Adipocyte (in vitro differentiated cells): ENCODE measurements around the gene SPIN2A.
"Not testable (repeated sequence)": the region's sequence is repeated elsewhere in the genome, so short reads cannot be mapped to it uniquely, and the experiment has no call there.

Experiments
- DNase-seq: peaks from one replicate; pipeline ENCODE4 v3.0.0-alpha.2; 2015; ENCODE audit warnings: low read depth
- H3K27me3 ChIP-seq: replicated peaks from 2 replicates; pipeline ENCODE4 v1.7.0; 2013; ENCODE audit warnings: mild to moderate bottlenecking, low read length, moderate library complexity; ENCODE audit not compliant: control insufficient read depth, insufficient read depth
- H3K36me3 ChIP-seq: 2 replicates; pipeline ENCODE4 v1.7.0; 2013; ENCODE audit warnings: low read length, mild to moderate bottlenecking, moderate library complexity; ENCODE audit not compliant: control insufficient read depth, insufficient read depth, severe bottlenecking
- H3K4me1 ChIP-seq: 2 replicates; pipeline ENCODE4 v1.7.0; 2013; ENCODE audit warnings: mild to moderate bottlenecking, low read length, moderate library complexity; ENCODE audit not compliant: control insufficient read depth, insufficient read depth
- H3K4me3 ChIP-seq: 2 replicates; pipeline ENCODE4 v1.7.0; 2013; ENCODE audit warnings: mild to moderate bottlenecking, low read length, moderate library complexity
- H3K9ac ChIP-seq: 2 replicates; pipeline ENCODE4 v1.7.0; 2013; ENCODE audit warnings: mild to moderate bottlenecking, low read length, moderate library complexity
- H3K9me3 ChIP-seq: 2 replicates; pipeline ENCODE4 v1.7.0; 2013; ENCODE audit warnings: mild to moderate bottlenecking, low read length, moderate library complexity; ENCODE audit not compliant: control insufficient read depth

SPIN2A gene

DNA sequence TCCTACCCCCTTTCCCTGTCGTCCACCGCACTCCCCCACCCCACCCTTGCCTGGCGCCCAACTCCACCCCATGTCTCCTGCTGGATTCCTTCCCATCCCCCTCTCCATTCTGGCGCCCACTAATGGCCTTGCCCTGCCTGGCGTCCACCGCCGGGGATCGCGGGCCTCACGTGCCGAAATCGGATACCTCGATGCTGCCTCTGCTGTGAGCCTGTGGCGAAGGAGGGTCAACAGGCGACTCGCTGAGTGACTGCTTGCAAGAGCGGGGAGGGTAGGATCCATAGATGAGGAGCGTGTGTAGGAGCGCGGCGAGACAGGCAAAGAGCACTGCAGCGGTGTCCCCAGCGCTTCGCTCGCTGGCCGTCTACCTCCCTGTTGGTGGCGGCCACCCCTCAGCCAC is at the start of gene SPIN2A:
Gene SPIN2A, minus strand, starts transcription at position 325 of the 400 bp plus-strand sequence. CDS start 800 bp downstream, outside the sequence.
- not testable (repeated sequence) for H3K9me3 ChIP-seq, H3K36me3 ChIP-seq, H3K4me1 ChIP-seq, H3K27me3 ChIP-seq
- Histone ChIP-seq H3K9ac (peak within 1 kb of the TSS; percentile 30), H3K4me3 (peak within 1 kb of the TSS; percentile 77)
- DNase-seq = peak; percentile 26

DNA sequence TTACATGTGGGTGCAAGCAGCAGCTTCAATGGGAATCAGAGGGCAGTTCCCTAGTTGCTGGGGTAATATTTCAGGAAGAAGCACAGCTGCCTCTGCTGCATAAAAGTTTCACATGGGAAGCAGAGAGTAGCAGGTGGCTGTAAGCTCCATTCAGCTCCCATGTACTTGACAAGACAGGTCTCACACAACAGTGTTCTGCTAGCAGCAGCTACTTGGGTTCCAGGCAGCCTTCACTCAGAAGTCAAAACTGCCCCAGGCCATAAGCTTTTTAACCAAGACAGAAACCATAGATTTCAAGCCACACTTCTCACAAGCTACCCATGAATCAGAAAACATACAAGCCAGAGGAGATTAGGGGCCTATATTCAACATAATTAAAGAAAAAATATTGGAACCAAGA is 41.4 kb upstream of the SPIN2A start:
- peaks cover 22% of the 10 kb centered on the region for H3K9me3 ChIP-seq
- no peaks in the 10 kb centered on the region for H3K36me3 ChIP-seq
- no peak overlapping the region for H3K9ac ChIP-seq
- no peak for DNase-seq
- H3K27me3 ChIP-seq = no peaks in the 10 kb centered on the region
- H3K4me1 ChIP-seq = no peaks in the 10 kb centered on the region
- H3K4me3 ChIP-seq = no peak overlapping the region

DNA sequence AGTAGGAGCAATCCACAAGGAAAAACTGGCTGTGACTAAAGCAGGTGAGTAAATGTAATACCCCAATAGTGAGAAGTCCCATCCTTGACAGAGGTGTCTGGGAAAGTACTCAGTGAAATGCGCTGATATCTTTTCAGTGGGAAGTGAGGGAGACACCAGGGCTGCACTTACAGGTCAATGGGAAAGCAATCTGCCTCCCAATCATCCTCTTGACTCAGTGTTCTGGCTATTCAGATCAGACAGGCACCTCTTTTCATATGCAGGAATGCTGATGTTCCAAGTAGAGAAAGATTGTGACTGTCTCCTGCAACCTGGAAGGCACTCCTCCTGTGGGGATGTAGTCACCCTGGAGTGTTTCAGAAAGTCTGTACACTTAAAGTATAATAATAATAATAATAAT is 39.9 kb upstream of the SPIN2A start:
- no peak for DNase-seq
- peaks cover 14% of the 10 kb centered on the region for H3K9me3 ChIP-seq
- H3K4me1 ChIP-seq = no peaks in the 10 kb centered on the region
- no peak overlapping the region for H3K4me3 ChIP-seq
- H3K36me3 ChIP-seq = no peaks in the 10 kb centered on the region
- no peaks in the 10 kb centered on the region for H3K27me3 ChIP-seq
- no peak overlapping the region for H3K9ac ChIP-seq

DNA sequence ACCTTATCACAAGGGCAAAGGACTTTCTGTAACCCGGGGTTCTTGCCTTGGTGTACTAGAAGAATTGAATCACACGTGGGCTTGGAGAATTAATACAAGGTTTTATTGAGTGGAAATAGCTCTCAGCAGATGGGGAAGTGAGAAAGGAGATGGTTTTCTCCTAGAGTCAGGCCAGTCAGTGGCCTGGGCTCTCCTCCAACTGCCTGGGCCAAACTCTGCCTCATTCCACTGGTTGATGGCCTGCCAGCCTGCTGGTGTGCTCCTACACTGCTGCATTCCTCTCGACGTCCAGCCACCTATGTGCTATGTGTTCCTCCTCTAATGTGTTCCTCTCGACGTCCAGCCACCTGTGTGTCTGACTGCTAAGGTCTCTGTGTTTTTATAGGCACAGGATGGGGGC is 35.3 kb upstream of the SPIN2A start:
- Histone ChIP-seq H3K27me3 (no peaks in the 10 kb centered on the region), H3K9ac (no peak overlapping the region), H3K4me1 (no peaks in the 10 kb centered on the region), H3K36me3 (no peaks in the 10 kb centered on the region), H3K9me3 (no peaks in the 10 kb centered on the region), H3K4me3 (no peak overlapping the region)
- DNase-seq = no peak

DNA sequence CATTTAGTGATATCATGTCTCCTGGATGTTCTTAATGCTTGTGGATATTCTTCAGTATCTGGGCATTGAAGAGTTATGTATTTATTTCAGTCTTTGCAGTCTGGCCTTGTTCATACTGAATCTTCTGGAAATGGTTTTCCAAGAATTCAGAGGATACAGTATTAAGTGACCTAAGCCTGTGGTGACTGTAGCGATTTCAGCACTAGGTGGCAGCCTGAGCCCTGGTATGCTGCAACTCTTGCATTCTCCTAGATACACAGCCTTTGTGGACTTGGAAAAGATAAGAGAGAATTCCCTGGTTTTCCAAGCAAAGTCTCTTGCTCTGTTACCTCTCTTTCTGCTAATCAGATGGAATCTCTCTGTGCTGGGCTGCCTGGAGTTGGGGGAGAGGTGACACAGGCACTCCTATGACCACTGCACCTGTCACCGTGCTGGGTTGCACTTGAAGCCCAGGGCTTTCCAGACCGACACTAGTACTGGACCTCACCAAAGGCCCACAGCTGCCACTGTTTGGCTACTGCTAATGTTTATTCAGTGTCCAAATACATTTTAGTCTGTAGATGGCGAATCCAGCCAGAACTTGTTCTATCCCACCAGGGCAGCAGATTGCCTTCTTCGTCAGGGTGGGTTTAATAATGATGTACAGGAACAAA is 19.3 kb upstream of the SPIN2A start:
- Histone ChIP-seq H3K4me3 (no peak overlapping the region), H3K36me3 (no peaks in the 10 kb centered on the region), H3K27me3 (no peaks in the 10 kb centered on the region), H3K9ac (no peak overlapping the region), H3K4me1 (peaks cover 7% of the 10 kb centered on the region), H3K9me3 (peaks cover 13% of the 10 kb centered on the region)
- DNase-seq = peak; percentile 53

DNA sequence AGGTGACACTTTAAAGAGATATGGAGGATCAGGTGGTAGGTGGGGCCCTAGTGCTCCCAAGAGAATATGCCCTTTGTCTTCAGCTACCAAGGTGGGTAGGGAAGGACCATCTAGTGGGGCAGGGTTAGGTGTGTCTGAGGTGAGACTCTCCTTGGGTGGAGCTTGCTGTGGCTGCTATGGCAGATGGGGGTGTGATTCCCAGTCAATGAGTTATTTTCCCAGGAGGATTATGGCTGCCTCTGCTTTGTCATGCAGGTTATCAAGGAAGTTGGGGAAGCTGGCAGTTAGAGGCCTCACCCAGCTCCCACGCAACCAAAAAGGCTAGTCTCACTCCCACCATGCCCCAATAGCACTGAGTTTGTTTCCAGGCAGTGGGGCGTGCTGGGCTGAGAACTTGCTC is 18.0 kb upstream of the SPIN2A start:
- Histone ChIP-seq H3K36me3 (no peaks in the 10 kb centered on the region), H3K9ac (no peak overlapping the region), H3K9me3 (peaks cover 13% of the 10 kb centered on the region), H3K4me3 (no peak overlapping the region), H3K27me3 (no peaks in the 10 kb centered on the region), H3K4me1 (peaks cover 7% of the 10 kb centered on the region)
- DNase-seq = no peak

DNA sequence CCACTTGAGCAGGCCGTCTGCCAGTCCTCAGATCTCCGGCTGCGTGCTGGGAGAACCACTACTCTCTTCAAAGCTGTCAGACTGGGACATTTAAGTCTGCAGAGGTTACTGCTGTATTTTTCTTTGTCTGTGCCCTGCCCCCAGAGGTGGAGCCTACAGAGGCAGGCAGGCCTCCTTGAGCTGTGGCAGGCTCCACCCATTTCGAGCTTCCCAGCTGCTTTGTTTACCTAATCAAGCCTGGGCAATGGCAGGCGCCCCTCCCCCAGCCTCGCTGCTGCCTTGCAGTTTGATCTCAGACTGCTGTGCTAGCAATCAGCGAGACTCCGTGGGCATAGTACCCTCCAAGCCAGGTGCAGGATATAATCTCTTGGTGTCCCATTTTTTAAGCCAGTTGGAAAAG is 15.0 kb upstream of the SPIN2A start:
- not testable (repeated sequence) for H3K4me1 ChIP-seq, H3K27me3 ChIP-seq, DNase-seq, H3K4me3 ChIP-seq, H3K9ac ChIP-seq, H3K36me3 ChIP-seq
- peaks cover 13% of the 10 kb centered on the region for H3K9me3 ChIP-seq

DNA sequence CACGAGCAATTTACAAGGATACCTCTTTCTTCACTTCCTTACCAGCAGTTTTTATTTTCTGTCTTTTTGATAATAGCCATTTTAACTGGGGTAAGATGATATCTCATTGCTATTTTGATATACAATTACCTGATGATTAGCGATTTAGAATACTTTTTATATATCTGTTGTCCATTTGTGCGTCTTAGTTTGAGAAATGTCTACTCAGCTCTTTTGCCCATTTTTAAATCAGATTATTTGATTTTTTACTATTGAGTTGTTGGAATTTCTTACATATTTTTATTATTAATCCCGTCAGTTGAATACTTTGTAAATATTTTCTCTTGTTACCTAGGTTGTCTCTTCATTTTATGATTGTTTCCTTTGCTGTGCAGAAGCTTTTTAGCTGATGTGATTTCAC is 1.5 kb upstream of the SPIN2A start:
- Histone ChIP-seq H3K36me3 (no peaks in the 10 kb centered on the region), H3K4me1 (no peaks in the 10 kb centered on the region), H3K4me3 (no peak overlapping the region), H3K9me3 (peaks cover 6% of the 10 kb centered on the region), H3K9ac (no peak overlapping the region), H3K27me3 (no peaks in the 10 kb centered on the region)
- DNase-seq = no peak

DNA sequence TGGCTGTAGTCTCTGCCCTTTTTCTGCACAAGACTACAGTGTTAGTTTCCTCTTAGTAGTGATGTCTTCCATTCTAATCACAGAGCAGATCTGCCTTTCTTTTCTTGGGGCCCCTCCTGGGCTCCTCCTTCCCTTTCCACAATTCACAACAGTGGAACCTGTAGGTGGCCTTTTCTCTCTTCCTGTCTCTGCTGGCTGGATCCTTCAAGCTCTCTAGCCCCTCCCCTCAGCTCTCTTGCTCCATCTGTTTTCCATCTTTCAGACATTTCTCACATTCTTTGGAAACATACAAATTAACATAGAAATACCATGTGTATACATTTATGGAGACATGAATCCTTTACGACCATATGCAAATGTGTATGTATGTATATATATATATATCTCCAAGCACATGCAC is 304 bp upstream of the SPIN2A start:
- peak; percentile 52 for DNase-seq
- Histone ChIP-seq H3K4me1 (no peaks in the 10 kb centered on the region), H3K9me3 (peaks cover 6% of the 10 kb centered on the region), H3K9ac (peak overlapping the region; percentile 30), H3K4me3 (peak overlapping the region; percentile 77), H3K27me3 (no peaks in the 10 kb centered on the region), H3K36me3 (no peaks in the 10 kb centered on the region)

DNA sequence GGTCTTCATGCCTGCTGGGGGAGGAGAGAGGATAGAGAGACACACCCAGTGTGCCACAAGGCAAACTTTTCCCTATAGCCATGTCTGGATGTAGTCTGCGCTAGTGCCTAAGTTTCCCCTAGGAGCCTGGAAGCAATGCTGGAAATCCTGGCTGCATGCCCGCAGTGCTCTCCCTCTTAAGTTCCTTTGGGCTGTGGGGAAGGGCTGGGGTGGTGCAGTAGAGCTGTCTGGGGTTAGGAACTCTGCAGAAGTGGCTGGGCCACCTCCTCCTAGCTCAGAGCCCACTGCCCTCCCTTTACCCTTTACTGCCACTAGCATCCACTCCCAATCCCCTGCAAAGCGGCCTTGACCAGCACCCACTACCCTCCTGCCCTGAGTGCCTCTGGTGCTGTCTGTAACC is 608 bp downstream of the SPIN2A start:
- H3K27me3 ChIP-seq, H3K36me3 ChIP-seq, DNase-seq, H3K4me1 ChIP-seq, H3K9ac ChIP-seq, H3K9me3 ChIP-seq, H3K4me3 ChIP-seq: not testable (repeated sequence)

DNA sequence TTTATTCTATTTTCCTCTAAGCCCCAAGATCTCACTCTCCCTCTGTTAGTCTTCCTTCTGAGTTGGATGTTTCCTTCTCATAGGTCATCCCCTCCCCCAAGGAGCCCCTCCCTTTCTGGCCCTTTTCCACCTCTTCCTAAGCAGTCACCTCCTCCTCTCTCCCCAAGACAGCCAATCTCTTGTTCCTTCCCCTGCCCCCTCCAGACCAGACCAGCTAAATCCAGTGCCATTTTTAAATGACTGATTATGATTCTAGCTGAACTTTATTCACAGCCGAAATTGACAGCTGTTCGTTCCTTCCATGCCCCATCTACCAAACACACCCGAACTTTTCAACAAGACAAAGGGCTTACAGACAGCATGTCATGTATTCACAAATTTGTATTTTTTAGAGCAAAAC is 1.9 kb downstream of the SPIN2A start:
- DNase-seq = no peak
- H3K4me1 ChIP-seq = no peaks in the 10 kb centered on the region
- no peaks in the 10 kb centered on the region for H3K36me3 ChIP-seq
- H3K9ac ChIP-seq = no peak overlapping the region
- H3K9me3 ChIP-seq = peaks cover 6% of the 10 kb centered on the region
- H3K27me3 ChIP-seq = no peaks in the 10 kb centered on the region
- no peak overlapping the region for H3K4me3 ChIP-seq

DNA sequence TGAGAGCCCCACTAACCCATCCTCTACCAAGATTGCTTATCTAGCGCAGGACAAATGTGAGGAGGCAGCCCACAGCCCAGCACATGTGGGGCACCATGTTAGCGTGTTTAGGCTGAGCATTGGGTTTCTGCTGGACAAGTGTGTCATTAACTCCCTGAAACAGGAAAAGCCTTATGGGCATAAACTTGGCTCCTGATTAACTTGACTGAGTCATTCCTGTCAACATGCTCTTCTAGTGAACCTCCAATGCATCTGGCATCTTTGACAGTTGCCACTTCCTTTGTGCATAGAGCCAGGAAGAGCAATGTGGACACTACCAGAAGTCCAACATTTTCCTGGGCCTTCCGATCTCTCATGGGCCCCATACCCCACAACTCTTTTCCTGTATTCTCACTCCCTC is 2.5 kb downstream of the SPIN2A start:
- no peaks in the 10 kb centered on the region for H3K4me1 ChIP-seq
- peaks cover 6% of the 10 kb centered on the region for H3K9me3 ChIP-seq
- no peak overlapping the region for H3K4me3 ChIP-seq
- no peaks in the 10 kb centered on the region for H3K36me3 ChIP-seq
- DNase-seq = no peak
- no peaks in the 10 kb centered on the region for H3K27me3 ChIP-seq
- no peak overlapping the region for H3K9ac ChIP-seq
